Left ventricle myocardium inferior (tissue), 1 donor: ENCODE data around the gene CDKN2A. TPM values are rescaled to one million over a fixed set of nuclear protein-coding genes. Genes with fewer than 3 reads are reported as not detected.

Experiments used
- DNase-seq: peaks from one replicate; pipeline ENCODE4 v3.0.0-alpha.2; 2020
- H3K27ac ChIP-seq: fragments of 200-600 bp; replicated peaks from 2 replicates; pipeline ENCODE4 v1.8.0; 2021
- H3K27me3 ChIP-seq: fragments of 200-600 bp; 2 replicates; pipeline ENCODE4 v1.8.0; 2021; ENCODE audit warnings: low read depth
- H3K36me3 ChIP-seq: fragments of 200-600 bp; 2 replicates; pipeline ENCODE4 v1.8.0; 2021
- H3K4me1 ChIP-seq: fragments of 200-600 bp; 2 replicates; pipeline ENCODE4 v1.8.0; 2021
- H3K4me3 ChIP-seq: fragments of 200-600 bp; 2 replicates; pipeline ENCODE4 v1.8.0; 2021; ENCODE audit warnings: mild to moderate bottlenecking, moderate library complexity
- H3K9me3 ChIP-seq: fragments of 200-600 bp; replicated peaks from 2 replicates; pipeline ENCODE4 v1.8.0; 2021
- intact Hi-C: fragments of 100-400 bp; cut with micrococcal nuclease; formaldehyde crosslinking; loops from one replicate; pipeline ENCODE4 v1.11.0; 2022
- total RNA-seq: library from RNA; stranded (reverse); fragmentation: NEBNext Ultra II Directional; extraction: Animal tissue kit (Norgen Biotek cat#: 25700); gene quantifications from one replicate; pipeline ENCODE4 v1.2.1, GENCODE V29; 2021
- TF ChIP-seq, protein P1 (sequence below): fragments of 200-600 bp; IDR thresholded peaks from 2 replicates; pipeline ENCODE4 v1.8.0; 2021; ENCODE audit warnings: antibody characterized with exemption, mild to moderate bottlenecking, borderline replicate concordance
- donor health status: DM: no; HTN: yes; CAD: no; lungs with severe emphysema.

CDKN2A gene
- total RNA-seq, 1 donor from 2014 or later = 0.30 TPM

GRCh38 chr9:22039258-22039657 lies 45.1 kb upstream of the CDKN2A start:
- Histone ChIP-seq H3K27ac (no peak overlapping the region), H3K36me3 (no peaks in the 10 kb centered on the region), H3K4me3 (no peak overlapping the region), H3K9me3 (no peaks in the 10 kb centered on the region), H3K27me3 (no peaks in the 10 kb centered on the region), H3K4me1 (no peaks in the 10 kb centered on the region)
- no peak for DNase-seq
- TF ChIP-seq, protein P1, sequence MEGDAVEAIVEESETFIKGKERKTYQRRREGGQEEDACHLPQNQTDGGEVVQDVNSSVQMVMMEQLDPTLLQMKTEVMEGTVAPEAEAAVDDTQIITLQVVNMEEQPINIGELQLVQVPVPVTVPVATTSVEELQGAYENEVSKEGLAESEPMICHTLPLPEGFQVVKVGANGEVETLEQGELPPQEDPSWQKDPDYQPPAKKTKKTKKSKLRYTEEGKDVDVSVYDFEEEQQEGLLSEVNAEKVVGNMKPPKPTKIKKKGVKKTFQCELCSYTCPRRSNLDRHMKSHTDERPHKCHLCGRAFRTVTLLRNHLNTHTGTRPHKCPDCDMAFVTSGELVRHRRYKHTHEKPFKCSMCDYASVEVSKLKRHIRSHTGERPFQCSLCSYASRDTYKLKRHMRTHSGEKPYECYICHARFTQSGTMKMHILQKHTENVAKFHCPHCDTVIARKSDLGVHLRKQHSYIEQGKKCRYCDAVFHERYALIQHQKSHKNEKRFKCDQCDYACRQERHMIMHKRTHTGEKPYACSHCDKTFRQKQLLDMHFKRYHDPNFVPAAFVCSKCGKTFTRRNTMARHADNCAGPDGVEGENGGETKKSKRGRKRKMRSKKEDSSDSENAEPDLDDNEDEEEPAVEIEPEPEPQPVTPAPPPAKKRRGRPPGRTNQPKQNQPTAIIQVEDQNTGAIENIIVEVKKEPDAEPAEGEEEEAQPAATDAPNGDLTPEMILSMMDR = no peak
- intact Hi-C loops = loop anchor here (5.0 kb wide), 1 partner anchor 222 kb away; no protein-coding TSS in a partner anchor

GRCh38 chr9:22037954-22038690 lies 43.9 kb upstream of the CDKN2A start:
- intact Hi-C loops = loop anchor here (5.0 kb wide), 1 partner anchor 221 kb away; no protein-coding TSS in a partner anchor
- Histone ChIP-seq H3K4me1 (no peaks in the 10 kb centered on the region), H3K27ac (no peak overlapping the region), H3K4me3 (no peak overlapping the region), H3K36me3 (no peaks in the 10 kb centered on the region), H3K27me3 (no peaks in the 10 kb centered on the region), H3K9me3 (no peaks in the 10 kb centered on the region)
- TF ChIP-seq, protein P1 = peak; percentile 64
- no peak for DNase-seq

GRCh38 chr9:22036866-22037626 lies 42.9 kb upstream of the CDKN2A start:
- H3K27ac ChIP-seq = no peak overlapping the region
- no peaks in the 10 kb centered on the region for H3K4me1 ChIP-seq
- no peaks in the 10 kb centered on the region for H3K27me3 ChIP-seq
- H3K4me3 ChIP-seq = no peak overlapping the region
- H3K36me3 ChIP-seq = no peaks in the 10 kb centered on the region
- DNase-seq = no peak
- intact Hi-C loops = loop anchor here (5.0 kb wide), 1 partner anchor 220 kb away; no protein-coding TSS in a partner anchor
- no peaks in the 10 kb centered on the region for H3K9me3 ChIP-seq
- TF ChIP-seq, protein P1 = no peak

DNA sequence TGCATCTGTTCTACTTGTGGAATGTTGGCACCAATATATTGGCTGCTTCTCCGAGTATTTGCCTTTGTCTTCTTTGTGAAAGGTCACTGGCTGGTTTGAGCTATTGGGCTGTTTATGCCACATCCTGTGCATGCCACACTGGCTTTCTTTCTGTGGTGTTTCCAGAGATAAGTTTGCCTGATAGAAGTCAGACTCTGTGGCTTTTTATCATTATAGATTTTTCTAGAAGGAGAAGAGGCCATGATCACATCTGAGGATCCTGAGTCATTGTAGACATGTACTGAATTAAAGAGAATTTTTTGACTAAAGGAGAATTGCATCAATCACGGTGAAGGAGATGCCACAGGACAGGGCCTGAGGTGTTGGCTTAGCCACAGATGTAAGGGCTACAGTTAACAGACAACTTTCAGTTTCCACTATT lies 41.4 kb upstream of the CDKN2A start:
- DNase-seq = no peak
- H3K4me3 ChIP-seq = no peak overlapping the region
- no peaks in the 10 kb centered on the region for H3K4me1 ChIP-seq
- TF ChIP-seq, protein P1 = no peak
- no peak overlapping the region for H3K27ac ChIP-seq
- H3K9me3 ChIP-seq = no peaks in the 10 kb centered on the region
- H3K27me3 ChIP-seq = no peaks in the 10 kb centered on the region
- no peaks in the 10 kb centered on the region for H3K36me3 ChIP-seq
- intact Hi-C loops = loop anchor here (5.0 kb wide), 1 partner anchor 218 kb away; no protein-coding TSS in a partner anchor

GRCh38 chr9:22033012-22033630 lies 38.9 kb upstream of the CDKN2A start:
- intact Hi-C loops = no loop called here
- TF ChIP-seq, protein P1 = no peak
- no peaks in the 10 kb centered on the region for H3K36me3 ChIP-seq
- H3K27ac ChIP-seq = no peak overlapping the region
- H3K4me1 ChIP-seq = no peaks in the 10 kb centered on the region
- H3K27me3 ChIP-seq = no peaks in the 10 kb centered on the region
- H3K4me3 ChIP-seq = no peak overlapping the region
- no peaks in the 10 kb centered on the region for H3K9me3 ChIP-seq
- DNase-seq = no peak
